ENCODE data around the gene CLUH.

Gene CLUH

GRCh38 chr17:2731807-2732206 lies 20.2 kb upstream of the CLUH start:
- no peak overlapping the region for H3K4me3 ChIP-seq (ENCODE audit: low read length)
- no peak for TF ChIP-seq CTCF (conservative IDR thresholded peaks at IDR 0.05; ENCODE audit: low read depth, low read length)
- no peak for DNase-seq (ENCODE audit: low read depth)

GRCh38 chr17:2730764-2731353 lies 19.3 kb upstream of the CLUH start:
- H3K4me3 ChIP-seq (ENCODE audit: low read length): no peak overlapping the region
- no peak for DNase-seq (ENCODE audit: low read depth)
- TF ChIP-seq CTCF (conservative IDR thresholded peaks at IDR 0.05; ENCODE audit: low read depth, low read length): no peak

- TF ChIP-seq CTCF (conservative IDR thresholded peaks at IDR 0.05; ENCODE audit: low read depth, low read length): no peak
- no peak for DNase-seq (ENCODE audit: low read depth)
- H3K4me3 ChIP-seq (ENCODE audit: low read length): no peak overlapping the region
These were observed 13.2 kb upstream of the CLUH start for GRCh38 chr17:2724784-2725164.

GRCh38 chr17:2723997-2724783 lies 12.6 kb upstream of the CLUH start:
- no peak for DNase-seq (ENCODE audit: low read depth)
- H3K4me3 ChIP-seq (ENCODE audit: low read length): no peak overlapping the region
- TF ChIP-seq CTCF (conservative IDR thresholded peaks at IDR 0.05; ENCODE audit: low read depth, low read length): no peak

- H3K4me3 ChIP-seq (ENCODE audit: low read length): no peak overlapping the region
- no peak for DNase-seq (ENCODE audit: low read depth)
- no peak for TF ChIP-seq CTCF (conservative IDR thresholded peaks at IDR 0.05; ENCODE audit: low read depth, low read length)
These were observed 12.0 kb upstream of the CLUH start for GRCh38 chr17:2723505-2723996.

GRCh38 chr17:2722611-2723010 lies 11.0 kb upstream of the CLUH start:
- H3K4me3 ChIP-seq (ENCODE audit: low read length): no peak overlapping the region
- no peak for TF ChIP-seq CTCF (conservative IDR thresholded peaks at IDR 0.05; ENCODE audit: low read depth, low read length)

GRCh38 chr17:2721603-2722002 lies 10.0 kb upstream of the CLUH start:
- no peak for DNase-seq (ENCODE audit: low read depth)
- no peak overlapping the region for H3K4me3 ChIP-seq (ENCODE audit: low read length)
- no peak for TF ChIP-seq CTCF (conservative IDR thresholded peaks at IDR 0.05; ENCODE audit: low read depth, low read length)

More at GRCh38 chr17:2722611-2723010, 11.0 kb upstream of the CLUH start:
- no peak for DNase-seq (ENCODE audit: low read depth)

Measured in retinal pigment epithelial cell (primary cell).